ENCODE results near the gene CMIP. TPM values are rescaled to one million over a fixed set of nuclear protein-coding genes. Genes with fewer than 3 reads are reported as not detected.

The CMIP gene
- total RNA-seq, 1 experiment from 2014 or later, result 63.7 TPM

DNA sequence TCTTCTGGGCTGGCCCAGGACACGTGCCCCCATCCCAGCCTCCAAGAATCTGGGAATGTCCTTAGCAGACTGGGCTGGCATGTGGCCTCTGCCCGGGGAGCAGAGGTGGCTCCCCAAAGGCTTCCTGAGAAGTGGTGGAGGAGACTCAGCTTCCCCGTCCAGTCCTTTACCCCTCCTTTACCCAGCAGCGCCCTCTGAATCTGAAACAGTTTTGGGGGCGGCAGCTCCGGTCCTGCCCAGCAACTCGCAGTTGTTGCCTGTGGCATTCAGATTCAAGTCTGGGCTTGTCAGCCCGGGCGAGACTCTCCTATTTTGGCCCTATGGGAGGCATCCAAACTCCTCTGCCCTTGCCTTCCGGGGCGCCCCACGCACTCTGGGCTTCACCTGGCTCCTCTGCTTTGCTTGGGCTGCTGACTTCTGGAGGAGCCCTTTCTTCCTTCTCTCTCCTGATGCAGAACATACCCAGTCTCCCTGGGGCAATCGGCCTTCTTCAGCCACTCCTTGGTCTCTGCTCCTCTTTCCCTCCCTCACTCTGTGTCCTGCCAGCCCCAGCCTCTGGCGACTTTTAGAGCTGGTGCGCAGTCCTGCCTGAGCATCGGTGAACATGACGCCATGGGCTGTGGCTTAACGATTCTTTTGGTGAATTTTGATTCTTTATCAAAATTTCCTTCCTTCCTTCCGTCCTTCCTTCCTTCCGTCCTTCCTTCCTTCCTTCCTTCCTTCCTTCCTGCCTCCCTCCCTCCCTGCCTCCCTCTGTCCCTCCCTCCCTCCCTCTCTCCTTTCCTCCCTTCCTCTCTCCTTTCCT, 55.2 kb downstream of the CMIP start:
- H3K4me3 Mint-ChIP-seq, result no peak overlapping the region
- no peaks in the 10 kb centered on the region for H3K36me3 Mint-ChIP-seq
- no peak for DNase-seq (ENCODE audit: low spot score)
- TF ChIP-seq TP53 (CRISPR knock-in tag; IDR thresholded peaks at IDR 0.05), result no peak
- TF ChIP-seq ZNF138 (CRISPR knock-in tag; conservative IDR thresholded peaks at IDR 0.05), result no peak
- TF ChIP-seq USF1 (CRISPR knock-in tag; IDR thresholded peaks at IDR 0.05), result no peak
- TF ChIP-seq PRRX2 (CRISPR knock-in tag; IDR thresholded peaks at IDR 0.05), result no peak
- TF ChIP-seq PRDM15 (CRISPR knock-in tag; IDR thresholded peaks at IDR 0.05), result no peak
- no peak for TF ChIP-seq E2F5 (CRISPR knock-in tag; IDR thresholded peaks at IDR 0.05)
- TF ChIP-seq FOXK1 (CRISPR knock-in tag; IDR thresholded peaks at IDR 0.05), result no peak
- no peak for TF ChIP-seq CREB1 (CRISPR knock-in tag; IDR thresholded peaks at IDR 0.05)
- no peak for TF ChIP-seq ZNF121 (CRISPR knock-in tag; IDR thresholded peaks at IDR 0.05)
- TF ChIP-seq, protein P1, sequence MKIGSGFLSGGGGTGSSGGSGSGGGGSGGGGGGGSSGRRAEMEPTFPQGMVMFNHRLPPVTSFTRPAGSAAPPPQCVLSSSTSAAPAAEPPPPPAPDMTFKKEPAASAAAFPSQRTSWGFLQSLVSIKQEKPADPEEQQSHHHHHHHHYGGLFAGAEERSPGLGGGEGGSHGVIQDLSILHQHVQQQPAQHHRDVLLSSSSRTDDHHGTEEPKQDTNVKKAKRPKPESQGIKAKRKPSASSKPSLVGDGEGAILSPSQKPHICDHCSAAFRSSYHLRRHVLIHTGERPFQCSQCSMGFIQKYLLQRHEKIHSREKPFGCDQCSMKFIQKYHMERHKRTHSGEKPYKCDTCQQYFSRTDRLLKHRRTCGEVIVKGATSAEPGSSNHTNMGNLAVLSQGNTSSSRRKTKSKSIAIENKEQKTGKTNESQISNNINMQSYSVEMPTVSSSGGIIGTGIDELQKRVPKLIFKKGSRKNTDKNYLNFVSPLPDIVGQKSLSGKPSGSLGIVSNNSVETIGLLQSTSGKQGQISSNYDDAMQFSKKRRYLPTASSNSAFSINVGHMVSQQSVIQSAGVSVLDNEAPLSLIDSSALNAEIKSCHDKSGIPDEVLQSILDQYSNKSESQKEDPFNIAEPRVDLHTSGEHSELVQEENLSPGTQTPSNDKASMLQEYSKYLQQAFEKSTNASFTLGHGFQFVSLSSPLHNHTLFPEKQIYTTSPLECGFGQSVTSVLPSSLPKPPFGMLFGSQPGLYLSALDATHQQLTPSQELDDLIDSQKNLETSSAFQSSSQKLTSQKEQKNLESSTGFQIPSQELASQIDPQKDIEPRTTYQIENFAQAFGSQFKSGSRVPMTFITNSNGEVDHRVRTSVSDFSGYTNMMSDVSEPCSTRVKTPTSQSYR (CRISPR knock-in tag; IDR thresholded peaks at IDR 0.05), result no peak
- TF ChIP-seq OVOL2 (CRISPR knock-in tag; IDR thresholded peaks at IDR 0.05; ENCODE audit: borderline replicate concordance), result no peak
- TF ChIP-seq, protein P2, sequence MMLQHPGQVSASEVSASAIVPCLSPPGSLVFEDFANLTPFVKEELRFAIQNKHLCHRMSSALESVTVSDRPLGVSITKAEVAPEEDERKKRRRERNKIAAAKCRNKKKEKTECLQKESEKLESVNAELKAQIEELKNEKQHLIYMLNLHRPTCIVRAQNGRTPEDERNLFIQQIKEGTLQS (CRISPR knock-in tag; conservative IDR thresholded peaks at IDR 0.05), result no peak
- no peak for TF ChIP-seq ZNF219 (CRISPR knock-in tag; IDR thresholded peaks at IDR 0.05; ENCODE audit: borderline replicate concordance)
- TF ChIP-seq, protein P3, sequence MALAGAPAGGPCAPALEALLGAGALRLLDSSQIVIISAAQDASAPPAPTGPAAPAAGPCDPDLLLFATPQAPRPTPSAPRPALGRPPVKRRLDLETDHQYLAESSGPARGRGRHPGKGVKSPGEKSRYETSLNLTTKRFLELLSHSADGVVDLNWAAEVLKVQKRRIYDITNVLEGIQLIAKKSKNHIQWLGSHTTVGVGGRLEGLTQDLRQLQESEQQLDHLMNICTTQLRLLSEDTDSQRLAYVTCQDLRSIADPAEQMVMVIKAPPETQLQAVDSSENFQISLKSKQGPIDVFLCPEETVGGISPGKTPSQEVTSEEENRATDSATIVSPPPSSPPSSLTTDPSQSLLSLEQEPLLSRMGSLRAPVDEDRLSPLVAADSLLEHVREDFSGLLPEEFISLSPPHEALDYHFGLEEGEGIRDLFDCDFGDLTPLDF (CRISPR knock-in tag; IDR thresholded peaks at IDR 0.05), result no peak
- no peak for TF ChIP-seq AR (CRISPR knock-in tag; IDR thresholded peaks at IDR 0.05)
- ChIA-PET CTCF (interaction anchor here (0.6 kb wide), 1 partner anchor 382 kb away, joined by 3 read pairs; no protein-coding TSS in a partner anchor), POLR2A (interaction anchor here (0.5 kb wide), 1 partner anchor 1684 kb away, joined by 3 read pairs; no protein-coding TSS in a partner anchor)
- no peaks in the 10 kb centered on the region for H3K9me3 Mint-ChIP-seq
- no peak; the same call in 1 of the 2 replicates for ATAC-seq
- no peaks in the 10 kb centered on the region for H3K27me3 Mint-ChIP-seq (ENCODE audit: low read depth)
- H3K4me1 Mint-ChIP-seq, result peaks cover 39% of the 10 kb centered on the region
- peak overlapping the region; percentile 90 for H3K27ac Mint-ChIP-seq

Measured in WTC11 (cell line).